DMS114 treated with DMSO at 0.1 percent for 48 hours (cell line): ENCODE results near the gene GUCA2B.

Source experiments
- DNase-seq: peaks from one replicate; lab custom pipeline; 2025; ENCODE audit not compliant: unreplicated experiment; lab: John Stamatoyannopoulos, UW

GUCA2B gene

GRCh38 chr1:42184616-42185015, 31.4 kb downstream of the GUCA2B start:
- DNase-seq = no peak

GRCh38 chr1:42186152-42186551, 32.9 kb downstream of the GUCA2B start:
- no peak for DNase-seq

GRCh38 chr1:42189931-42190853, 37.0 kb downstream of the GUCA2B start:
- DNase-seq = no peak

GRCh38 chr1:42191319-42191718, 38.1 kb downstream of the GUCA2B start:
- DNase-seq = no peak

GRCh38 chr1:42192106-42192505, 38.9 kb downstream of the GUCA2B start:
- no peak for DNase-seq

- no peak for DNase-seq
These were observed 42.6 kb downstream of the GUCA2B start for GRCh38 chr1:42195841-42196240.

- DNase-seq = no peak
These were observed 45.0 kb downstream of the GUCA2B start for GRCh38 chr1:42198251-42198650.

GRCh38 chr1:42201986-42202385, 48.8 kb downstream of the GUCA2B start:
- DNase-seq = no peak
